Measurements from ENCODE around the gene CLPSL2.
"Not testable (repeated sequence)": the region's sequence is repeated elsewhere in the genome, so short reads cannot be mapped to it uniquely, and the experiment has no call there.

The CLPSL2 gene

GRCh38 chr6:35776364-35777215 lies at the start of gene CLPSL2:
Gene CLPSL2 (plus strand): TSS chr6:35776598. CDS start chr6:35776619, 21 bp downstream.
- peak; percentile 29 to 48 for DNase-seq

GRCh38 chr6:35727231-35727934 lies 49.0 kb upstream of the CLPSL2 start:
- peak; percentile 62 to 75 for DNase-seq

- DNase-seq = peak; percentile 73 to 80
These were observed 48.3 kb upstream of the CLPSL2 start for GRCh38 chr6:35727935-35728682.

GRCh38 chr6:35728683-35729678 lies 47.4 kb upstream of the CLPSL2 start:
- peak in 1 of 2 experiments; percentile 11 for DNase-seq

GRCh38 chr6:35729722-35730121 lies 46.7 kb upstream of the CLPSL2 start:
- DNase-seq = no peak

- DNase-seq = no peak
These were observed 45.5 kb upstream of the CLPSL2 start for GRCh38 chr6:35730745-35731413.

GRCh38 chr6:35731414-35731735 lies 45.0 kb upstream of the CLPSL2 start:
- DNase-seq = peak; percentile 78 to 82

GRCh38 chr6:35731736-35732532 lies 44.5 kb upstream of the CLPSL2 start:
- peak; percentile 78 for DNase-seq

- no peak for DNase-seq
These were observed 42.8 kb upstream of the CLPSL2 start for GRCh38 chr6:35733633-35734032.

GRCh38 chr6:35734319-35734718 lies 42.1 kb upstream of the CLPSL2 start:
- DNase-seq = not testable (repeated sequence)

- no peak for DNase-seq
These were observed 40.9 kb upstream of the CLPSL2 start for GRCh38 chr6:35735452-35735851.

GRCh38 chr6:35736253-35736894 lies 40.0 kb upstream of the CLPSL2 start:
- peak; percentile 60 to 74 for DNase-seq

- DNase-seq = no peak
These were observed 39.4 kb upstream of the CLPSL2 start, which contains the start of gene ARMC12 for GRCh38 chr6:35736982-35737412. Gene ARMC12 (plus strand): TSS chr6:35737032. CDS start chr6:35737109, 77 bp downstream.

GRCh38 chr6:35737413-35738211 lies 38.8 kb upstream of the CLPSL2 start:
- DNase-seq = peak; percentile 71 to 81

- DNase-seq = no peak
These were observed 36.5 kb upstream of the CLPSL2 start for GRCh38 chr6:35739645-35740524.

GRCh38 chr6:35742842-35743241 lies 33.6 kb upstream of the CLPSL2 start:
- no peak for DNase-seq

- no peak for DNase-seq
These were observed 30.9 kb upstream of the CLPSL2 start for GRCh38 chr6:35745509-35745908.

- DNase-seq = no peak
These were observed 29.9 kb upstream of the CLPSL2 start for GRCh38 chr6:35746516-35746915.
